Endothelial cell of umbilical vein (primary cell): Measurements from ENCODE around the gene USP2. TPM values are rescaled to one million over a fixed set of nuclear protein-coding genes. Genes with fewer than 3 reads are reported as not detected.

Experiments
- BruUV-seq: library from RNA; stranded (reverse); fragments of 400-500 nt; replicated peaks from 2 replicates; lab custom pipeline; 2021; lab: Mats Ljungman, UMichigan
- CTCF ChIA-PET: fragments of 300-600, 350-600 bp; sonication (Branson Sonifier 250); formaldehyde crosslinking; loops from one replicate; lab custom pipeline; 2021; ENCODE audit warnings: antibody characterized with exemption, inconsistent platforms; lab: Charles Lee
- POLR2A ChIA-PET: fragments of 300-600, 350-600 bp; sonication (Branson Sonifier 250); formaldehyde crosslinking; loops from one replicate; lab custom pipeline; 2021; ENCODE audit warnings: antibody characterized with exemption, inconsistent platforms; lab: Charles Lee
- DNase-seq: peaks from one replicate; pipeline ENCODE4 v3.0.0-alpha.2; 2011; ENCODE audit warnings: low read depth, low spot score
- FAIRE-seq: peaks from 2 replicates; lab custom pipeline; 2011; peaks lifted over from hg19 to GRCh38; lab: Jason Lieb, UNC
- H2AFZ ChIP-seq: 2 replicates; pipeline ENCODE4 v1.6.0; 2012; ENCODE audit warnings: low read depth, low read length, control low read depth, inconsistent platforms
- H3K27ac ChIP-seq: 2 replicates; pipeline ENCODE4 v1.5.1; 2011; ENCODE audit warnings: low read depth, mild to moderate bottlenecking, control low read depth, low read length, moderate library complexity; ENCODE audit not compliant: insufficient read depth
- H3K27me3 ChIP-seq, 2 experiments: 2 replicates each; pipeline versions ENCODE4 v1.6.0 to v1.6.1; 2011; ENCODE audit warnings: low read length in 2 of 2, mixed read lengths in 1 of 2; ENCODE audit not compliant: control insufficient read depth in 2 of 2, insufficient read depth in 2 of 2
- H3K36me3 ChIP-seq, 2 experiments: 2 replicates in 1 of 2; 3 replicates in 1 of 2; pipeline ENCODE4 v1.5.1; 2011; ENCODE audit warnings: low read length in 2 of 2, mild to moderate bottlenecking in 1 of 2, moderate library complexity in 1 of 2; ENCODE audit not compliant: control insufficient read depth in 2 of 2, insufficient read depth in 2 of 2; ENCODE audit errors: extremely low read depth in 1 of 2
- H3K4me1 ChIP-seq: 3 replicates; pipeline ENCODE4 v1.5.1; 2011; ENCODE audit warnings: mild to moderate bottlenecking, low read length; ENCODE audit not compliant: control insufficient read depth, insufficient read depth; ENCODE audit errors: extremely low read depth
- H3K4me2 ChIP-seq: 2 replicates; pipeline ENCODE4 v1.6.1; 2011; ENCODE audit warnings: low read length, control low read depth, mixed read lengths; ENCODE audit not compliant: insufficient read depth
- H3K4me3 ChIP-seq, 3 experiments: fragments of 200-600 bp in 1 of 3; sonication (generic), shearing (Covaris generic) in 1 of 3; replicated peaks in 1 of 3; 2 replicates each; pipeline ENCODE4 v1.5.1; 2011 to 2016; ENCODE audit warnings: control low read depth in 3 of 3, low read length in 3 of 3, mild to moderate bottlenecking in 2 of 3, inconsistent platforms in 1 of 3, low read depth in 1 of 3, moderate library complexity in 1 of 3; ENCODE audit not compliant: insufficient read depth in 1 of 3
- H3K79me2 ChIP-seq: 2 replicates; pipeline ENCODE4 v1.6.0; 2012; ENCODE audit warnings: low read length, inconsistent platforms; ENCODE audit not compliant: control insufficient read depth, insufficient read depth
- H3K9ac ChIP-seq: replicated peaks from 2 replicates; pipeline ENCODE3; 2011; ENCODE audit warnings: low read length, control low read depth; ENCODE audit not compliant: insufficient read depth; ENCODE audit errors: extremely low read depth
- H3K9me1 ChIP-seq: replicated peaks from 3 replicates; pipeline ENCODE4 v1.6.0; 2011; ENCODE audit warnings: mild to moderate bottlenecking, low read length; ENCODE audit not compliant: control insufficient read depth, insufficient read depth; ENCODE audit errors: extremely low read depth
- H3K9me3 ChIP-seq: replicated peaks from 2 replicates; pipeline ENCODE4 v1.5.1; 2012; ENCODE audit warnings: low read length, inconsistent platforms; ENCODE audit not compliant: control insufficient read depth, insufficient read depth
- H4K20me1 ChIP-seq: replicated peaks from 2 replicates; pipeline ENCODE3; 2011; ENCODE audit warnings: mild to moderate bottlenecking, low read length; ENCODE audit not compliant: control insufficient read depth, insufficient read depth; ENCODE audit errors: extremely low read depth
- CTCF ChIP-seq, 2 donors: IDR thresholded peaks; 1 replicate in 1 of 2; 2 replicates in 1 of 2; pipeline ENCODE4 v1.5.1; 2011; ENCODE audit warnings: low read length in 2 of 2, mild to moderate bottlenecking in 2 of 2, moderate library complexity in 2 of 2, control low read depth in 1 of 2, inconsistent platforms in 1 of 2, low read depth in 1 of 2; ENCODE audit not compliant: insufficient read depth in 1 of 2; ENCODE audit errors: extremely low read depth in 1 of 2
- EZH2 ChIP-seq: IDR thresholded peaks from 2 replicates; pipeline ENCODE4 v1.6.1; 2012; ENCODE audit warnings: borderline replicate concordance, low read depth, mild to moderate bottlenecking, moderate library complexity, low read length, inconsistent platforms; ENCODE audit not compliant: severe bottlenecking
- FOS ChIP-seq: IDR thresholded peaks from 2 replicates; pipeline ENCODE4 v1.6.1; 2011; ENCODE audit warnings: mild to moderate bottlenecking, low read length, moderate library complexity, borderline replicate concordance; ENCODE audit not compliant: insufficient read depth
- GATA2 ChIP-seq: IDR thresholded peaks from 2 replicates; pipeline ENCODE4 v1.7.0; 2011; ENCODE audit warnings: low read depth, mild to moderate bottlenecking, moderate library complexity, mixed read lengths, low read length; ENCODE audit not compliant: insufficient read length, insufficient read depth
- JUN ChIP-seq: IDR thresholded peaks from 2 replicates; pipeline ENCODE4 v1.6.1; 2011; ENCODE audit warnings: borderline replicate concordance, low read depth; ENCODE audit not compliant: insufficient read length, insufficient read depth
- MAX ChIP-seq: IDR thresholded peaks from 2 replicates; pipeline ENCODE4 v1.6.1; 2011; ENCODE audit not compliant: insufficient read depth, insufficient read length
- MYC ChIP-seq: IDR thresholded peaks from one replicate; pipeline ENCODE4 v1.6.1; 2011; ENCODE audit warnings: mild to moderate bottlenecking, low read depth, low read length
- POLR2A ChIP-seq: IDR thresholded peaks from 2 replicates; pipeline ENCODE4 v1.6.1; 2012; ENCODE audit warnings: low read depth, mild to moderate bottlenecking, control low read depth, low read length
- POLR2AphosphoS5 ChIP-seq: IDR thresholded peaks from 2 replicates; pipeline ENCODE4 v1.6.1; 2012; ENCODE audit warnings: low read depth, mild to moderate bottlenecking, control low read depth, low read length, moderate library complexity; ENCODE audit not compliant: insufficient read depth
- dilution Hi-C: fragments of 300-500 bp; cut with MboI; formaldehyde crosslinking; loops from one replicate; pipeline ENCODE4 v1.15.0; 2019; ENCODE audit warnings: low sequenced_read_pairs; ENCODE audit not compliant: extremely low pct_ligation_motif_present
- intact Hi-C: fragments of 100-400 bp; cut with micrococcal nuclease; formaldehyde crosslinking; loops from one replicate; pipeline ENCODE4 v1.10.0; 2022
- polyA plus RNA-seq, 4 experiments: library from polyadenylated mRNA; depleted of rRNA in 3 of 4; stranded (reverse) in 3 of 4; unstranded in 1 of 4; fragments of >200 nt; gene quantifications; 2 replicates each; pipeline versions ENCODE4 v1.2.1 to v1.2.3, GENCODE V29; 2011 to 2012; ENCODE audit warnings: missing spikeins in 1 of 4
- total RNA-seq: library from RNA; stranded (reverse); gene quantifications from 2 replicates; pipeline ENCODE4 v1.2.3, GENCODE V29; 2021

Gene USP2
- total and polyA plus RNA-seq, 2 donors (not counting 3 experiments of a cell fraction or from before 2014, with no cell fraction given), result 0.21 to 1.2 TPM

GRCh38 chr11:119309411-119309810 lies 72.1 kb downstream of the USP2 start:
- DNase-seq (no peak), FAIRE-seq (no peak)
- Histone ChIP-seq H3K9ac (no peak overlapping the region), H3K9me1 (no peaks in the 10 kb centered on the region), H3K79me2 (peaks cover 33% of the 10 kb centered on the region), H4K20me1 (no peaks in the 10 kb centered on the region), H3K27ac (no peak overlapping the region), H2AFZ (no peak overlapping the region), H3K36me3 (peaks cover 21 to 52% of the 10 kb centered on the region in 2 experiments), H3K4me3 (no peak overlapping the region), H3K4me2 (no peak overlapping the region), H3K27me3 (no peaks in the 10 kb centered on the region), H3K9me3 (no peaks in the 10 kb centered on the region), H3K4me1 (peaks cover 10% of the 10 kb centered on the region)
- no TSS peak for BruUV-seq
- ChIA-PET CTCF (interaction anchor here (1.4 to 9.7 kb wide), 5 partner anchors 8 to 242 kb away, joined by 3 to 136 read pairs (median 5); partner anchors contain the start of genes C1QTNF5, MCAM and VPS11), POLR2A (interaction anchor here (0.6 to 5.5 kb wide), 4 partner anchors 10 to 165 kb away, joined by 3 to 17 read pairs (median 4); no protein-coding TSS in a partner anchor)
- intact Hi-C loops (no loop called here), dilution Hi-C loops (no loop called here)
- no peak for TF ChIP-seq POLR2AphosphoS5
- no peak for TF ChIP-seq CTCF (IDR thresholded peaks at IDR 0.05; ENCODE audit: extremely low read depth in 1 of 2, insufficient read depth in 1 of 2, low read depth in 1 of 2, low read length in 2 of 2)
- TF ChIP-seq JUN, result no peak
- TF ChIP-seq FOS, result no peak
- TF ChIP-seq MYC, result no peak
- no peak for TF ChIP-seq EZH2
- TF ChIP-seq POLR2A, result no peak
- TF ChIP-seq MAX, result no peak
- TF ChIP-seq GATA2, result no peak
